ENCODE measurements around the gene SUSD6. TPM values are rescaled to one million over a fixed set of nuclear protein-coding genes. Genes with fewer than 3 reads are reported as not detected.

Gene SUSD6
- total and polyA plus RNA-seq, 9 of the 15 experiments (the other 6 are each of a cell fraction or from before 2014, with no cell fraction given): 2.9 to 20.7 (median 5.6) TPM

- no peak for TF ChIP-seq STAT6 (CRISPR knock-in tag; IDR thresholded peaks at IDR 0.05)
- TF ChIP-seq, protein P1, sequence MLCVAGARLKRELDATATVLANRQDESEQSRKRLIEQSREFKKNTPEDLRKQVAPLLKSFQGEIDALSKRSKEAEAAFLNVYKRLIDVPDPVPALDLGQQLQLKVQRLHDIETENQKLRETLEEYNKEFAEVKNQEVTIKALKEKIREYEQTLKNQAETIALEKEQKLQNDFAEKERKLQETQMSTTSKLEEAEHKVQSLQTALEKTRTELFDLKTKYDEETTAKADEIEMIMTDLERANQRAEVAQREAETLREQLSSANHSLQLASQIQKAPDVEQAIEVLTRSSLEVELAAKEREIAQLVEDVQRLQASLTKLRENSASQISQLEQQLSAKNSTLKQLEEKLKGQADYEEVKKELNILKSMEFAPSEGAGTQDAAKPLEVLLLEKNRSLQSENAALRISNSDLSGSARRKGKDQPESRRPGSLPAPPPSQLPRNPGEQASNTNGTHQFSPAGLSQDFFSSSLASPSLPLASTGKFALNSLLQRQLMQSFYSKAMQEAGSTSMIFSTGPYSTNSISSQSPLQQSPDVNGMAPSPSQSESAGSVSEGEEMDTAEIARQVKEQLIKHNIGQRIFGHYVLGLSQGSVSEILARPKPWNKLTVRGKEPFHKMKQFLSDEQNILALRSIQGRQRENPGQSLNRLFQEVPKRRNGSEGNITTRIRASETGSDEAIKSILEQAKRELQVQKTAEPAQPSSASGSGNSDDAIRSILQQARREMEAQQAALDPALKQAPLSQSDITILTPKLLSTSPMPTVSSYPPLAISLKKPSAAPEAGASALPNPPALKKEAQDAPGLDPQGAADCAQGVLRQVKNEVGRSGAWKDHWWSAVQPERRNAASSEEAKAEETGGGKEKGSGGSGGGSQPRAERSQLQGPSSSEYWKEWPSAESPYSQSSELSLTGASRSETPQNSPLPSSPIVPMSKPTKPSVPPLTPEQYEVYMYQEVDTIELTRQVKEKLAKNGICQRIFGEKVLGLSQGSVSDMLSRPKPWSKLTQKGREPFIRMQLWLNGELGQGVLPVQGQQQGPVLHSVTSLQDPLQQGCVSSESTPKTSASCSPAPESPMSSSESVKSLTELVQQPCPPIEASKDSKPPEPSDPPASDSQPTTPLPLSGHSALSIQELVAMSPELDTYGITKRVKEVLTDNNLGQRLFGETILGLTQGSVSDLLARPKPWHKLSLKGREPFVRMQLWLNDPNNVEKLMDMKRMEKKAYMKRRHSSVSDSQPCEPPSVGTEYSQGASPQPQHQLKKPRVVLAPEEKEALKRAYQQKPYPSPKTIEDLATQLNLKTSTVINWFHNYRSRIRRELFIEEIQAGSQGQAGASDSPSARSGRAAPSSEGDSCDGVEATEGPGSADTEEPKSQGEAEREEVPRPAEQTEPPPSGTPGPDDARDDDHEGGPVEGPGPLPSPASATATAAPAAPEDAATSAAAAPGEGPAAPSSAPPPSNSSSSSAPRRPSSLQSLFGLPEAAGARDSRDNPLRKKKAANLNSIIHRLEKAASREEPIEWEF (CRISPR knock-in tag; IDR thresholded peaks at IDR 0.05): peak; percentile 85
- TF ChIP-seq EP400 (IDR thresholded peaks at IDR 0.05): peak; percentile 34; the same call in 1 of the 2 replicates
- no peak for TF ChIP-seq SREBF1 (IDR thresholded peaks at IDR 0.05; ENCODE audit: borderline replicate concordance, low read depth, low read length)
- TF ChIP-seq, protein P2, sequence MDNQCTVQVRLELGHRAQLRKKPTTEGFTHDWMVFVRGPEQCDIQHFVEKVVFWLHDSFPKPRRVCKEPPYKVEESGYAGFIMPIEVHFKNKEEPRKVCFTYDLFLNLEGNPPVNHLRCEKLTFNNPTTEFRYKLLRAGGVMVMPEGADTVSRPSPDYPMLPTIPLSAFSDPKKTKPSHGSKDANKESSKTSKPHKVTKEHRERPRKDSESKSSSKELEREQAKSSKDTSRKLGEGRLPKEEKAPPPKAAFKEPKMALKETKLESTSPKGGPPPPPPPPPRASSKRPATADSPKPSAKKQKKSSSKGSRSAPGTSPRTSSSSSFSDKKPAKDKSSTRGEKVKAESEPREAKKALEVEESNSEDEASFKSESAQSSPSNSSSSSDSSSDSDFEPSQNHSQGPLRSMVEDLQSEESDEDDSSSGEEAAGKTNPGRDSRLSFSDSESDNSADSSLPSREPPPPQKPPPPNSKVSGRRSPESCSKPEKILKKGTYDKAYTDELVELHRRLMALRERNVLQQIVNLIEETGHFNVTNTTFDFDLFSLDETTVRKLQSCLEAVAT (IDR thresholded peaks at IDR 0.05): no peak
- TF ChIP-seq POLR3A (IDR thresholded peaks at IDR 0.05; ENCODE audit: borderline replicate concordance, extremely low read depth, insufficient read depth, insufficient read length): no peak
- TF ChIP-seq HSF4 (CRISPR knock-in tag; IDR thresholded peaks at IDR 0.05; ENCODE audit: borderline replicate concordance): no peak
- TF ChIP-seq, protein P3, sequence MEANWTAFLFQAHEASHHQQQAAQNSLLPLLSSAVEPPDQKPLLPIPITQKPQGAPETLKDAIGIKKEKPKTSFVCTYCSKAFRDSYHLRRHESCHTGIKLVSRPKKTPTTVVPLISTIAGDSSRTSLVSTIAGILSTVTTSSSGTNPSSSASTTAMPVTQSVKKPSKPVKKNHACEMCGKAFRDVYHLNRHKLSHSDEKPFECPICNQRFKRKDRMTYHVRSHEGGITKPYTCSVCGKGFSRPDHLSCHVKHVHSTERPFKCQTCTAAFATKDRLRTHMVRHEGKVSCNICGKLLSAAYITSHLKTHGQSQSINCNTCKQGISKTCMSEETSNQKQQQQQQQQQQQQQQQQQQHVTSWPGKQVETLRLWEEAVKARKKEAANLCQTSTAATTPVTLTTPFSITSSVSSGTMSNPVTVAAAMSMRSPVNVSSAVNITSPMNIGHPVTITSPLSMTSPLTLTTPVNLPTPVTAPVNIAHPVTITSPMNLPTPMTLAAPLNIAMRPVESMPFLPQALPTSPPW (CRISPR knock-in tag; IDR thresholded peaks at IDR 0.05): peak; percentile 60
- TF ChIP-seq HDAC1 (IDR thresholded peaks at IDR 0.05): peak in 1 of 2 experiments; percentile 31; a peak in 2 of 4 replicates
- no peak for TF ChIP-seq TCF7 (IDR thresholded peaks at IDR 0.05; ENCODE audit: borderline replicate concordance)
- peak; percentile 46; the same call in 1 of the 2 replicates for TF ChIP-seq GATA2 (CRISPR knock-in tag; IDR thresholded peaks at IDR 0.05)
- no peak for TF ChIP-seq RBM39 (optimal IDR thresholded peaks at IDR 0.05; ENCODE audit: low read depth, low read length)
- no peak for TF ChIP-seq SLC30A9 (CRISPR knock-in tag; IDR thresholded peaks at IDR 0.05)
- no peak for TF ChIP-seq ZBTB8A (IDR thresholded peaks at IDR 0.05; ENCODE audit: partially characterized antibody)
- TF ChIP-seq MYBL2 (IDR thresholded peaks at IDR 0.05; ENCODE audit: low read depth): no peak
- no peak for TF ChIP-seq MYBL2 (CRISPR knock-in tag; IDR thresholded peaks at IDR 0.05; ENCODE audit: borderline replicate concordance)
- TF ChIP-seq HMGN3 (IDR thresholded peaks at IDR 0.05; ENCODE audit: borderline replicate concordance, extremely low read depth, insufficient read length, low read depth, low read length): no peak
- TF ChIP-seq CC2D1A (IDR thresholded peaks at IDR 0.05): no peak
Measured at GRCh38 chr14:69701857-69702256, 90.5 kb downstream of the SUSD6 start (continued).
